ENCODE measurements around the gene DIAPH3. TPM values are rescaled to one million over a fixed set of nuclear protein-coding genes. Genes with fewer than 3 reads are reported as not detected.

Gene DIAPH3
- total and polyA plus RNA-seq, 2 of the 4 experiments (the other 2 are of a cell fraction) = 8.9 to 9.3 TPM

DNA sequence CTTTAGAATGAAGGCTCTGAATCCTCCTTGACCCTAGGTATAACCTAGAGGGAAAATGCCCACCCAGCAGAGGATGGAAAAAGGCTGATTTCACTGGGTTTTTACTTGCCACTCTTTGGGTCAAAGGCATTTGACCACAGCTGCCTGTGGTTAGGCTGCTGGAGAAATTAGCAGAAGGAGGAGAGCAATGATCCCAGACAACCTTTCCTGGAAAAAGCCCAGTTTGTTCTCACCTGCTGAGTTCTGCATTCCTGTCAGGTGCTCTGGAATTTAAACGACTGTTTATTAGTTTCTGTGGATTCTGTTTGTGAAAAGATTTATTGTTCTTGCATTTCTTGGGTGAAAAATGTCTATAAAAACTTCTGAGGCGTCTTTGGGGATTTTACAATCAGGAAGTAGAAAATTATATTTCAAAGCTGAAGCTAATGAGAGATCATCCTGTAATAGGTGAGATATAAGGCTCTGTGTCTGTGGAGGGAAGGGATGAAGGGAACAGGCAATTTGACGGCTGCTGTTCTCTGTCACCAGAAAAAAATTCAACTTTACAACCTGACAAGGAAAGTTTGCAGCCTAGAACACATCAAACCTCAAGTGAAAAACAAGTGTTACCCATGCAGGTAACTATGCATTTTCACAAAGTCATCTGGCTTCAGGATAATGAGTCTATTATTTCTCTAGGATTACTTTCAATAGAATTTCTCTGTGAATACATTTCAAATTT, 519.7 kb downstream of the DIAPH3 start:
- Histone ChIP-seq H3K4me3 (ENCODE audit: insufficient read depth, low read depth, low read length) (no peak overlapping the region), H2BK5ac (ENCODE audit: low read depth, low read length, poor library complexity, severe bottlenecking) (no peak overlapping the region), H3K36me3 (ENCODE audit: control insufficient read depth, insufficient read depth, low read length) (no peaks in the 10 kb centered on the region), H3K23ac (ENCODE audit: low read depth, low read length) (no peak overlapping the region), H2BK20ac (ENCODE audit: low read depth, low read length) (no peak overlapping the region), H4K20me1 (ENCODE audit: insufficient read depth, low read length) (no peaks in the 10 kb centered on the region), H3K14ac (replicated peaks; ENCODE audit: low read depth, low read length) (no peak overlapping the region), H2BK120ac (ENCODE audit: low read depth, low read length) (no peak overlapping the region), H3K56ac (ENCODE audit: extremely low read depth, insufficient read depth, low read length) (no peak overlapping the region), H2AFZ (replicated peaks; ENCODE audit: low read length, poor library complexity) (no peak overlapping the region), H3K27ac (ENCODE audit: insufficient read depth, low read length) (no peak overlapping the region), H3K4ac (ENCODE audit: low read depth, low read length) (no peak overlapping the region), H3K27me3 (ENCODE audit: control insufficient read depth, insufficient read depth, low read length) (peaks cover 10% of the 10 kb centered on the region), H3K9me3 (ENCODE audit: control insufficient read depth, insufficient read depth, low read length) (no peaks in the 10 kb centered on the region), H3K4me1 (ENCODE audit: control insufficient read depth, insufficient read depth, low read length) (no peaks in the 10 kb centered on the region), H3K9ac (ENCODE audit: low read depth, low read length) (no peak overlapping the region), H2BK15ac (ENCODE audit: low read depth, low read length) (no peak overlapping the region), H4K5ac (ENCODE audit: low read depth, low read length) (no peak overlapping the region), H2AK5ac (ENCODE audit: low read depth, low read length) (no peak overlapping the region), H4K8ac (ENCODE audit: low read depth in 2 of 2, low read length in 2 of 2) (no peak overlapping the region), H3K4me2 (ENCODE audit: low read depth, low read length) (no peak overlapping the region), H3K18ac (ENCODE audit: low read depth, low read length) (no peak overlapping the region), H4K91ac (ENCODE audit: insufficient read depth, low read depth, low read length) (no peak overlapping the region), H3K9me1 (ENCODE audit: insufficient read depth, low read length) (no peaks in the 10 kb centered on the region), H2AK9ac (replicated peaks; ENCODE audit: low read depth, low read length, poor library complexity) (no peak overlapping the region), H3K79me1 (ENCODE audit: low read depth in 1 of 2, low read length in 2 of 2) (no peaks in the 10 kb centered on the region)
- BruUV-seq (replicated peaks) = no TSS peak
- TF ChIP-seq RAD21 (IDR thresholded peaks at IDR 0.05; ENCODE audit: low read length) = no peak
- no peak for TF ChIP-seq FOS (IDR thresholded peaks at IDR 0.05; ENCODE audit: low read depth, low read length)
- TF ChIP-seq, protein P1, sequence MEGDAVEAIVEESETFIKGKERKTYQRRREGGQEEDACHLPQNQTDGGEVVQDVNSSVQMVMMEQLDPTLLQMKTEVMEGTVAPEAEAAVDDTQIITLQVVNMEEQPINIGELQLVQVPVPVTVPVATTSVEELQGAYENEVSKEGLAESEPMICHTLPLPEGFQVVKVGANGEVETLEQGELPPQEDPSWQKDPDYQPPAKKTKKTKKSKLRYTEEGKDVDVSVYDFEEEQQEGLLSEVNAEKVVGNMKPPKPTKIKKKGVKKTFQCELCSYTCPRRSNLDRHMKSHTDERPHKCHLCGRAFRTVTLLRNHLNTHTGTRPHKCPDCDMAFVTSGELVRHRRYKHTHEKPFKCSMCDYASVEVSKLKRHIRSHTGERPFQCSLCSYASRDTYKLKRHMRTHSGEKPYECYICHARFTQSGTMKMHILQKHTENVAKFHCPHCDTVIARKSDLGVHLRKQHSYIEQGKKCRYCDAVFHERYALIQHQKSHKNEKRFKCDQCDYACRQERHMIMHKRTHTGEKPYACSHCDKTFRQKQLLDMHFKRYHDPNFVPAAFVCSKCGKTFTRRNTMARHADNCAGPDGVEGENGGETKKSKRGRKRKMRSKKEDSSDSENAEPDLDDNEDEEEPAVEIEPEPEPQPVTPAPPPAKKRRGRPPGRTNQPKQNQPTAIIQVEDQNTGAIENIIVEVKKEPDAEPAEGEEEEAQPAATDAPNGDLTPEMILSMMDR (conservative IDR thresholded peaks at IDR 0.05; ENCODE audit: low read depth, low read length) = no peak
- TF ChIP-seq, protein P2, sequence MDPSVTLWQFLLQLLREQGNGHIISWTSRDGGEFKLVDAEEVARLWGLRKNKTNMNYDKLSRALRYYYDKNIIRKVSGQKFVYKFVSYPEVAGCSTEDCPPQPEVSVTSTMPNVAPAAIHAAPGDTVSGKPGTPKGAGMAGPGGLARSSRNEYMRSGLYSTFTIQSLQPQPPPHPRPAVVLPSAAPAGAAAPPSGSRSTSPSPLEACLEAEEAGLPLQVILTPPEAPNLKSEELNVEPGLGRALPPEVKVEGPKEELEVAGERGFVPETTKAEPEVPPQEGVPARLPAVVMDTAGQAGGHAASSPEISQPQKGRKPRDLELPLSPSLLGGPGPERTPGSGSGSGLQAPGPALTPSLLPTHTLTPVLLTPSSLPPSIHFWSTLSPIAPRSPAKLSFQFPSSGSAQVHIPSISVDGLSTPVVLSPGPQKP (IDR thresholded peaks at IDR 0.05; ENCODE audit: borderline replicate concordance, low read depth, low read length) = no peak
- no peak for TF ChIP-seq MAFK (IDR thresholded peaks at IDR 0.05; ENCODE audit: low read depth, low read length)
- TF ChIP-seq, protein P3, sequence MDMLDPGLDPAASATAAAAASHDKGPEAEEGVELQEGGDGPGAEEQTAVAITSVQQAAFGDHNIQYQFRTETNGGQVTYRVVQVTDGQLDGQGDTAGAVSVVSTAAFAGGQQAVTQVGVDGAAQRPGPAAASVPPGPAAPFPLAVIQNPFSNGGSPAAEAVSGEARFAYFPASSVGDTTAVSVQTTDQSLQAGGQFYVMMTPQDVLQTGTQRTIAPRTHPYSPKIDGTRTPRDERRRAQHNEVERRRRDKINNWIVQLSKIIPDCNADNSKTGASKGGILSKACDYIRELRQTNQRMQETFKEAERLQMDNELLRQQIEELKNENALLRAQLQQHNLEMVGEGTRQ (IDR thresholded peaks at IDR 0.05; ENCODE audit: low read depth, low read length) = no peak
- TF ChIP-seq SMC3 (IDR thresholded peaks at IDR 0.05; ENCODE audit: low read depth, low read length) = no peak
- TF ChIP-seq MAZ (IDR thresholded peaks at IDR 0.05; ENCODE audit: borderline replicate concordance, low read depth, low read length) = no peak
- no peak for TF ChIP-seq RCOR1 (IDR thresholded peaks at IDR 0.05; ENCODE audit: insufficient replicate concordance, low read length)
- TF ChIP-seq BHLHE40 (IDR thresholded peaks at IDR 0.05; ENCODE audit: low read depth, low read length) = no peak
- no peak for TF ChIP-seq POLR2A (IDR thresholded peaks at IDR 0.05; ENCODE audit: low read depth, low read length)
- TF ChIP-seq CEBPB (IDR thresholded peaks at IDR 0.05; ENCODE audit: low read depth, low read length) = no peak
- no peak for TF ChIP-seq CHD1 (IDR thresholded peaks at IDR 0.05; ENCODE audit: low read depth, low read length)
- no peak for TF ChIP-seq RFX5 (IDR thresholded peaks at IDR 0.05; ENCODE audit: low read depth, low read length)
- no peak for TF ChIP-seq MXI1 (IDR thresholded peaks at IDR 0.05; ENCODE audit: borderline replicate concordance, low read depth, low read length)
- TF ChIP-seq NFE2L2 (IDR thresholded peaks at IDR 0.05; ENCODE audit: low read depth, low read length) = no peak
- ChIA-PET POLR2A (ENCODE audit: unreplicated experiment) (no interaction called here), CTCF (no interaction called here)
- in situ Hi-C loops (cut with MboI; ENCODE audit: low sequenced_read_pairs) = no loop called here
- WGBS, 2 experiments (ENCODE audit: extremely low coverage in 2 of 2, insufficient read length in 1 of 2) = no CpG with 5 or more reads among the region's 3 CpGs
- dilution Hi-C loops (cut with HindIII; ENCODE audit: low sequenced_read_pairs, unreplicated experiment) = no loop called here
- ATAC-seq (ENCODE audit: low read depth) (no peak), DNase-seq (no peak)
- intact Hi-C loops (cut with micrococcal nuclease) = no loop called here
